Embryonic facial prominence (tissue), 1 donor: ENCODE results near the gene DSCAML1.
"Not testable (repeated sequence)": the region's sequence is repeated elsewhere in the genome, so short reads cannot be mapped to it uniquely, and the experiment has no call there.

Experiments used
- DNase-seq: peaks from one replicate; pipeline ENCODE4 v3.0.0-alpha.2; 2016; ENCODE audit errors: extremely low spot score

DSCAML1 gene

GRCh38 chr11:117794772-117795629, 2.0 kb downstream of the DSCAML1 start:
- DNase-seq: no peak

- DNase-seq: no peak
Measured at GRCh38 chr11:117794135-117794534, 2.9 kb downstream of the DSCAML1 start.

GRCh38 chr11:117793583-117793982, 3.4 kb downstream of the DSCAML1 start:
- DNase-seq: no peak

GRCh38 chr11:117792992-117793391, 4.0 kb downstream of the DSCAML1 start:
- DNase-seq: no peak

GRCh38 chr11:117792241-117792640, 4.8 kb downstream of the DSCAML1 start:
- DNase-seq: no peak

- peak; percentile 30 for DNase-seq
Measured at GRCh38 chr11:117790279-117790678, 6.7 kb downstream of the DSCAML1 start.

- DNase-seq: no peak
Measured at GRCh38 chr11:117789241-117789640, 7.8 kb downstream of the DSCAML1 start.

- no peak for DNase-seq
Measured at GRCh38 chr11:117786135-117786870, 10.7 kb downstream of the DSCAML1 start.

- DNase-seq: no peak
Measured at GRCh38 chr11:117782101-117782500, 14.9 kb downstream of the DSCAML1 start.

GRCh38 chr11:117781627-117782026, 15.4 kb downstream of the DSCAML1 start:
- DNase-seq: no peak

GRCh38 chr11:117780456-117780855, 16.6 kb downstream of the DSCAML1 start:
- DNase-seq: no peak

- no peak for DNase-seq
Measured at GRCh38 chr11:117774553-117774952, 22.5 kb downstream of the DSCAML1 start.

- no peak for DNase-seq
Measured at GRCh38 chr11:117772360-117772759, 24.7 kb downstream of the DSCAML1 start.

- no peak for DNase-seq
Measured at GRCh38 chr11:117771841-117772240, 25.2 kb downstream of the DSCAML1 start.

- DNase-seq: no peak
Measured at GRCh38 chr11:117771197-117771596, 25.8 kb downstream of the DSCAML1 start.

- no peak for DNase-seq
Measured at GRCh38 chr11:117770061-117770460, 27.0 kb downstream of the DSCAML1 start.

GRCh38 chr11:117769533-117769932, 27.5 kb downstream of the DSCAML1 start:
- DNase-seq: no peak

- DNase-seq: no peak
Measured at GRCh38 chr11:117768506-117768905, 28.5 kb downstream of the DSCAML1 start.

GRCh38 chr11:117767071-117767470, 29.9 kb downstream of the DSCAML1 start:
- no peak for DNase-seq

- DNase-seq: no peak
Measured at GRCh38 chr11:117766576-117766975, 30.4 kb downstream of the DSCAML1 start.

GRCh38 chr11:117766026-117766425, 31.0 kb downstream of the DSCAML1 start:
- no peak for DNase-seq

GRCh38 chr11:117765068-117765467, 31.9 kb downstream of the DSCAML1 start:
- no peak for DNase-seq

GRCh38 chr11:117763465-117763864, 33.6 kb downstream of the DSCAML1 start:
- DNase-seq: not testable (repeated sequence)
